HG02759 (cell line): ENCODE data around the gene MRPS12.
"Not testable (repeated sequence)": the region's sequence is repeated elsewhere in the genome, so short reads cannot be mapped to it uniquely, and the experiment has no call there.

Experiments
- ATAC-seq: cut with Tn5 transposase; IDR thresholded peaks from one replicate; pipeline ENCODE4 v1.9.1; 2021; ENCODE audit warnings: mild to moderate bottlenecking, moderate library complexity; ENCODE audit not compliant: unreplicated experiment

The MRPS12 gene

DNA sequence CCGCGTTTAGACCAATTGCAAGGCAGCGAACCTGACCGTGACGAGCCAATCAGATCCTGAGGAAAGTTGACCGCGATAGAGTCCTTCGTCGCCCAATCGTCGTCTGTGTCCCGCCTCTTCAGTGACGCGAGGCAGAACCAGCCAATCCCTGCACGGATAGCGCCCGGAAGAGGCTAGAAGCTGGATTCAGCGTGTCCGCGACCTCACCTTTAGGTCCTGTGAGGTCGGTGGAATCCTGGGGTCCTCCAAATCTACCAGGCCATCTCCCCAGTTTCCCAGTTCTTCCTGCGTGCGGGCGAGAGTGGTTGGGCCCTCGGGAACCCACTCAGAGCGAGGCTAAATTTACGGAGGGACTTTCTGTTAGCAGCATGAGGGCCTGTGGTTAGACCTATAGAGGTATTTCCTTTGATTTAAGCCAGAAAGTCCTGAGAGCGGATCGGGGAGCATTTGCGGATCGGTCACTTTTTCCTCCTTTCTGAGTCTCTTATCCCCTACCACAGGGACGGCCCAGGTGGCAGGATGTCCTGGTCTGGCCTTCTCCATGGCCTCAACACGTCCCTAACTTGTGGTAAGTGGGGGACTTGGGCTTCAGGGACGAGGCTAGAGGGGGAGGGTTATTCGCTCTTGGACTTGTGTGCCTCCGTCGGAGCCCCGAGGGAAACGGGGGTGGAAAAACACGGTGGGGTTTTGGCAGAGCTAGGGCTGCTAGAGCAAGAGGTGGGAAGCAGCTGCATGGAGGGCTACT, at the start of gene MRPS12:
TSS of gene MRPS12 (plus strand) at position 169 of the 745 bp plus-strand sequence. CDS start at position 520, 351 bp downstream.
- ATAC-seq = peak; percentile 88

GRCh38 chr19:38883286-38883685, 47.5 kb upstream of the MRPS12 start:
- ATAC-seq = no peak

- not testable (repeated sequence) for ATAC-seq
Measured at GRCh38 chr19:38884691-38885090, 46.1 kb upstream of the MRPS12 start.

- no peak for ATAC-seq
Measured at GRCh38 chr19:38888876-38889275, 41.9 kb upstream of the MRPS12 start.

DNA sequence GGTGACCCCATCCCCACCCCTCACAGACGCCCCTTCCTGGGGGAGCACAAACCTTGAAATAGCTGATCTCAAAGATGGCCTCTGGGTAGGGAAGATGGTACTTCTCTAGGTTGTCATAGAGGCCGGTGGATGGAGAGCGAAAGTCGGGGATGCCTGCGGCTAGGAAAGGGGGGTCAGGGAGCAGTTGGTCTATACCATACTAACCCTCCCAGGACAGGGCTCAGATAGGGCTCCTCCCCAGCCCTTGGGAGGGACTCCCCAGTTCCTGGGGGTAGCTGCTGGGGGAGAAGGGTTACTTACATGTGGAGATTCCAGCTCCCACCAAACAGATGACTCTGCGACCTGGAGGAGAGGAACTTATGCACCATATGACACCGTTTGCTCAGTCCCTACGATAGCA, 40.9 kb upstream of the MRPS12 start:
- no peak for ATAC-seq

DNA sequence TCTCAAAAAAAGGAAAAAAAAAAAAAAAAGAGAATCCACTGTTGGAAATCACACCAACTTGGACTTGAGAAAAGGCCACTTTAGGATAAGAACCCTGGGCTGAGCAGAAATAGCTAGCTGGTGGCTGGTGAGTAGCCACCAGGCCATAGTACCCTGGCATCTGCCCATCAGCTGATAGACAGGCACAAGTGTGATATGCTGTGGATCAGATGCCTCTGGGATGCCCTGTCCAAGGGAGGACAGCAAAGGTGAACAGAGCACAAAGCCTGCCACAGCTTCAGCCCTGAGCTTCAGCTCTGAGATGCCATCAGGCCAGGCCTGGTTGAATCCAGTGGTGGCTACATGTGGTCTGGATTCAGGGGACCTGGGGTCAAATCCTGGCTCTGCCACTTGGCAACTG, 40.1 kb upstream of the MRPS12 start:
- no peak for ATAC-seq

- no peak for ATAC-seq
Measured at GRCh38 chr19:38891771-38892170, 39.0 kb upstream of the MRPS12 start.

DNA sequence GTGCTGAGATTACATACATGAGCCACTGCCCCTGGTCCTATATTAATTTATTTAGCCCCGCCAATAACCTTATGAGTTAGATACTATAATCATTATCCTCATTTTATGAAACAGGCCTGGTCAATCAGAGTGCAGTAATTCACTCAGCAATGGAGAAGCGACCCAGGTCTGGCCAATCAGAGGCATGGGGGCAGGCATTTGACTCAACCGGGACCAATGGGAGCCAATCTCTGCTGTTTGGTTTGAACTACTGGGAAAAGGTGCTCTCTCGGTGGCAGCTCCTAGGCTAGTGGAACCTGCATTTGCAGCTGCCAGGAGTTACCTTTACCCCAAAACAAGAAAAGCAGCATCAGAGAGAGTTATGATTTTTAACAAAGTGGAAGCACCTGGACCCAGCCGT, 37.9 kb upstream of the MRPS12 start:
- no peak for ATAC-seq

DNA sequence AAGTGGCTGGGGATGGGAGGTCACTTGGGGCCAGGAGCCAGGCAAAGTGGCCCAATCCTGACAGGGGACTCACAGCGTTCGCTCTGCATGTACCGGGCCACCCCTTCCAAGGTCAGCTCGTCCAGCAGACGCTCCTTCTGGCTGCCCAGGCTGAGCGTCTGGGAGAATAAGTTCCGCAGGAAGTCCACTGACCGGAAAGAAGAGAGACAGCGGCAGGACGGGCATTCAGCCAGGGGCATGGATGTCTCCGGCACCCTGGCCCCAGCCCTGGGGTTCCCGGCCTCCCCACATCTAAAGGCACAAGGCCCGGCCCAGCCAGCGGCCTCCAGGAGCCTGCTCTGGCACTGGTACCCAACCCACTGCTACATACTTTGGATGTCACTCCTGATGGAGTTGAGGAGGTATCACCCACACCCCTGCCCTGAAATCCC, 37.4 kb upstream of the MRPS12 start:
- no peak for ATAC-seq

DNA sequence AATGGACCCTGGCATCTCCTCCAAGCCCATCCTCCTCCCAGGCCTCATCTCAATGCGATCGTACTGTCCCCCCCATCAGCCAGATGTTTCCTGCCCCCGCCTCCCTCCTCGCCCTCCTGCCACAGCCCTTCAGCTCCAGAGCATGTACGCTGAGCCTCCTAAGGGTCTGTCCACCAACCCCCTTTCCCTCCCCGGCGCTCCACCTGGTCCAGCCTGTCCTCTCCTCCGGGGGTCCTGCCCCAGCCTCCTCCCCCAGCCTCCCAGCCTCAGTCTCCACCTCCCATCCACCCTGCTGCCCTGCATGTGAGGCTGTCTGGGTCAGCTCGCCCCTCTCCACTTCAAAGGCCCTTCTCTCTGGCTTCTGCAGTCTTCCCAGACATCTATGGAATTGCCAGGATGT, 35.8 kb upstream of the MRPS12 start:
- no peak for ATAC-seq

- no peak for ATAC-seq
Measured at GRCh38 chr19:38898788-38899446, 31.8 kb upstream of the MRPS12 start.

DNA sequence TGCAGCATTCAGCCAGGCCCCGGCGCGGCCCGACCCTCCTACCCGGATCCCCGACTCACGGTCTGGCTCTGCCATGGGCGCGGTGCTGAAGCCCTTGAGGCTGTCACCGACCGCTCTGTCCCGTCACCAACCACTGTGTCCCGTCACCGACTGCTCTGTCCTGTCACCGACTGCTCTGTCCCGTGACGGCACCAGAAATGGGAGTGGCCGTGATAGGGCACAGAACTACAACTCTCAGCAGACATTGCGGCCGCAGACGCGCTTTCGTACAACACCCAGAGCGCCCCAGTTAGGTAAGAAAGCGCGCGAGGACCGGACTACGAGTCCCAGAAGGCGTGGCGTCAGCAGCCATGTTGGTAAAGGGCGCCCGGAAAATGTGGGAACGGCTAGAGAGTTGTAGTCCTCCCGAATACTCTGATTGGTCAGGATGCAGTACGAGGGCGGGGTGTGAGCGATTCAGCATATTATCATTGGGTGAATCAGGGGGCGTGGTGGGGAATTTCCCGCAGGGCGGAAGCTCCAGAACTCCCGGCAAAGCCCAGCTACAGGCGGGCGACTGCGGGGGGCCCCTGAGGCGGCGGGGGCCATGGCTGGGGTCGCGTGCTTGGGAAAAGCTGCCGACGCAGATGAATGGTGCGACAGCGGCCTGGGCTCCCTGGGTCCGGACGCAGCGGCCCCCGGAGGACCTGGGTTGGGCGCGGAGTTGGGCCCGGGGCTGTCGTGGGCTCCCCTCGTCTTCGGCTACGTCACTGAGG, 31.1 kb upstream of the MRPS12 start, which contains the start of the genes NFKBIB and SIRT2:
TSS of gene NFKBIB (plus strand) at position 523 of the 755 bp plus-strand sequence. CDS start at position 587, 64 bp downstream.
TSS of gene SIRT2 (minus strand) at position 172 of the 755 bp plus-strand sequence. CDS start at position 75, 97 bp downstream.
- ATAC-seq = peak; percentile 88

- no peak for ATAC-seq
Measured at GRCh38 chr19:38900202-38900629, 30.5 kb upstream of the MRPS12 start.

DNA sequence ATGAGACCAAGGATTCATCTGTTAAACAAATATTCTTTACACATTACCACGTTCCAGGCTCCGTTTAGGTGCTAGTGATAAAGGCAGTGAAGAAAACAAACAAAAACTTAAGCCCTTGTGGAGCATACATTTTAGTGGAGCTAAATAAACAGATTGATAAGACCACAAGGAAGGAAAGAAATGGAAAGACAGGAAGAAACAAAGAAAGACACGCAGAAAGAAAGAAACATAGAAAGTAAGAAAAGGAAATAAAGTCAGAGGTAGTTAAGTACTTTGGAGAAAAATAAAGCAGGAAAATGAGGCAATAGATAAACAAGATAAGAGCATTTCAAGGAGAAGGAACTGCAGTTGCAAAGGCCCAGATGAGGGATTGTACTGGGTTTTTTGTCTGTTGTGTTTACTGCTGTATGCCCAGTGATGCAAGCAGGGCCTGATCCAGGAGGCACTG, 30.0 kb upstream of the MRPS12 start:
- ATAC-seq = no peak

- ATAC-seq = no peak
Measured at GRCh38 chr19:38901683-38902082, 29.1 kb upstream of the MRPS12 start.

DNA sequence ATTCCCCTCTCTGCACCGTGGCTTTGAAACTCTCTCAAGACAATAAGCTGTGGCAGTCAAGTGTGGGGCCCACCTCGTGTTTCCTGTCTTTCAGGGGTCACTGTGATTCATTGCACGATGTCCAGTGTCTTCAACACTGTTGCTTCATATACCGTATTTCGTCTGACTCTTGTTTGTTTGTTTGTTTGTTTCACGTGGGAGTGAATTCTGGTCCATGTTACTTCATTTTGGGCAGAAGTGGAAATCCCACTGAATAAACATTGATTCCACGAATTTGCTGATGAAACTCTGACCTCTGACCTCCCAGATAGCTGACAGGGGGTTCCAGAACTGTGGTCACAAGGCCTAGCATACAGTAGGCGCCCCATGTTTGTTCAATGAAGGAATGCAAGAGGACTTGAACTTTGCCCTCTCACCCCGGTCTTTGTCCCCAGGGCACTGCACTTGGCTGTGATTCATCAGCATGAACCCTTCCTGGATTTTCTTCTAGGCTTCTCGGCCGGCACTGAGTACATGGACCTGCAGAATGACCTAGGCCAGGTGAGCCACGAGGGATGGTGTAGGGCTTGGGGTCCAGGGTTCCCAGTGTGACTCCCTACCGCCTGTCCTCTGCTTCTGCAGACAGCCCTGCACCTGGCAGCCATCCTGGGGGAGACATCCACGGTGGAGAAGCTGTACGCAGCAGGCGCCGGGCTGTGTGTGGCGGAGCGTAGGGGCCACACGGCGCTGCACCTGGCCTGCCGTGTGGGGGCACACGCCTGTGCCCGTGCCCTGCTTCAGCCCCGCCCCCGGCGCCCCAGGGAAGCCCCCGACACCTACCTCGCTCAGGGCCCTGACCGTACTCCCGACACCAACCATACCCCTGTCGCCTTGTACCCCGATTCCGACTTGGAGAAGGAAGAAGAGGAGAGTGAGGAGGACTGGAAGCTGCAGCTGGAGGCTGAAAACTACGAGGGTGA, 25.9 kb upstream of the MRPS12 start:
- no peak for ATAC-seq

- ATAC-seq = no peak
Measured at GRCh38 chr19:38905620-38906019, 25.1 kb upstream of the MRPS12 start.

GRCh38 chr19:38907227-38907626, 23.5 kb upstream of the MRPS12 start:
- ATAC-seq = no peak

- no peak for ATAC-seq
Measured at GRCh38 chr19:38907670-38908069, 23.1 kb upstream of the MRPS12 start.

- ATAC-seq = no peak
Measured at GRCh38 chr19:38908911-38909310, 21.8 kb upstream of the MRPS12 start.
